ENCODE measurements around the gene IMMP2L. TPM values are rescaled to one million over a fixed set of nuclear protein-coding genes. Genes with fewer than 3 reads are reported as not detected.

Gene IMMP2L
- total RNA-seq, 1 experiment from 2014 or later = 13.6 TPM

GRCh38 chr7:110988348-110988747 lies 573.9 kb downstream of the IMMP2L start (continued):
- TF ChIP-seq ZNF532 (CRISPR knock-in tag; IDR thresholded peaks at IDR 0.05; ENCODE audit: borderline replicate concordance) (no peak), RELA (CRISPR knock-in tag; IDR thresholded peaks at IDR 0.05; ENCODE audit: borderline replicate concordance) (no peak), AR (CRISPR knock-in tag; IDR thresholded peaks at IDR 0.05) (no peak), IRF2 (CRISPR knock-in tag; IDR thresholded peaks at IDR 0.05; ENCODE audit: borderline replicate concordance, low read depth) (no peak), ZNF671 (CRISPR knock-in tag; IDR thresholded peaks at IDR 0.05) (no peak), ATF3 (CRISPR knock-in tag; conservative IDR thresholded peaks at IDR 0.05) (no peak), IRF1 (CRISPR knock-in tag; IDR thresholded peaks at IDR 0.05) (no peak), ZNF232 (CRISPR knock-in tag; IDR thresholded peaks at IDR 0.05) (no peak), USF1 (CRISPR knock-in tag; IDR thresholded peaks at IDR 0.05) (no peak)

GRCh38 chr7:110987127-110987693 lies 575.1 kb downstream of the IMMP2L start:
- Mint-ChIP-seq H3K4me3 (no peak overlapping the region), H3K9me3 (no peaks in the 10 kb centered on the region), H3K36me3 (no peaks in the 10 kb centered on the region), H3K4me1 (no peaks in the 10 kb centered on the region), H3K27me3 (ENCODE audit: low read depth) (no peaks in the 10 kb centered on the region), H3K27ac (no peak overlapping the region)
- ChIA-PET POLR2A (no interaction called here), CTCF (no interaction called here)
- DNase-seq (ENCODE audit: low spot score) (no peak), ATAC-seq (no peak)
- no peak for TF ChIP-seq TP53 (CRISPR knock-in tag; IDR thresholded peaks at IDR 0.05)
- no peak for TF ChIP-seq SMAD4 (CRISPR knock-in tag; IDR thresholded peaks at IDR 0.05)
- no peak for TF ChIP-seq FOXP1 (CRISPR knock-in tag; IDR thresholded peaks at IDR 0.05; ENCODE audit: borderline replicate concordance)
- no peak for TF ChIP-seq PRRX2 (CRISPR knock-in tag; IDR thresholded peaks at IDR 0.05)

GRCh38 chr7:110983822-110984456 lies 578.4 kb downstream of the IMMP2L start:
- CTCF ChIA-PET = no interaction called here
- POLR2A ChIA-PET = no interaction called here
- no peaks in the 10 kb centered on the region for H3K4me1 Mint-ChIP-seq
- DNase-seq (ENCODE audit: low spot score) (no peak), ATAC-seq (no peak)
- H3K27me3 Mint-ChIP-seq (ENCODE audit: low read depth) = no peaks in the 10 kb centered on the region
- TF ChIP-seq PRRX2 (CRISPR knock-in tag; IDR thresholded peaks at IDR 0.05) = no peak
- no peak for TF ChIP-seq STAT6 (CRISPR knock-in tag; conservative IDR thresholded peaks at IDR 0.05; ENCODE audit: low read depth)
- H3K36me3 Mint-ChIP-seq = no peaks in the 10 kb centered on the region
- H3K27ac Mint-ChIP-seq = no peak overlapping the region
- no peaks in the 10 kb centered on the region for H3K9me3 Mint-ChIP-seq
- no peak overlapping the region for H3K4me3 Mint-ChIP-seq

All from WTC11 (cell line).